Fibroblast of peridontal ligament (primary cell): ENCODE results near the gene NUP210.

Source experiments
- DNase-seq: peaks from one replicate; pipeline ENCODE4 v3.0.0-alpha.2; 2010; ENCODE audit errors: extremely low read depth

Gene NUP210

DNA sequence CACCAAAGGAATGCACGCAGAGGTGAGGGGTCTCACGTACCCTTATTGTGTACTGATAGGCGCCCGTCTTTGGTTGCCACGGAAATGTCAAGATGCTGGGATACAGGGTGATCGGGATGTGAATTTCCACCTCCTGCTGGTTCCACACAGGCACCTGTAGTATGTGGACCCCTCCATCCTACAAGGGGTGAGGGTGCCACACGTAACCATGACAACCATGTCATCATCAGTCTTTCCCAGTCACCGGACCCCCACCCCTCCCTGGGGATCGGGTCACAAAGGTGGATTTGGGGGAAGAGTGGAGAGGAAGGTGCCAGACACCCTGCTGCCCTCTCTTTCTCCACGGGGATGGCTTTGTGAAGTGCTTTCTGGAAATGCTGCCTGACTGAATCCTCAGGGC, 44.7 kb downstream of the NUP210 start:
- no peak for DNase-seq

- no peak for DNase-seq
Observed at GRCh38 chr3:13373975-13374586, 46.0 kb downstream of the NUP210 start.

DNA sequence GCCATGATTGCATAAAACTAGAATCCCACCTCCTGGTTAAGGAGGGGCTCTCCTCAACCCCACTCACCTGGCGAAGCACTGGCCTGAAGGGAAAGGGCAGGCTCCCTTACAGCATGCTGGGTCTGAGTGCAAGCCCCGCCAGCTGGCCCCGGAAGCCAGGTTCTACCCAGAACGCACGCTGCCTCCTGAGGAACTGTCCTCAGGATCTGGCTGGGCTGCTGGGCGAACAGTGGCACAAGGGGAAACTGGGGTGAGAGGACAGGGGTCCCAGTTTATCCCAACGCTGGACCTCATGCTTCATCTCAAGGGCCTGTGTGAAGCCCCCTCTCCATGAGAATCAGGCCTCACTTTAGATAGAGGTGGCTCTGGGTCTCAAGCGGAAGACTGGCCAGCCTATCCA, 47.5 kb downstream of the NUP210 start:
- DNase-seq = no peak

DNA sequence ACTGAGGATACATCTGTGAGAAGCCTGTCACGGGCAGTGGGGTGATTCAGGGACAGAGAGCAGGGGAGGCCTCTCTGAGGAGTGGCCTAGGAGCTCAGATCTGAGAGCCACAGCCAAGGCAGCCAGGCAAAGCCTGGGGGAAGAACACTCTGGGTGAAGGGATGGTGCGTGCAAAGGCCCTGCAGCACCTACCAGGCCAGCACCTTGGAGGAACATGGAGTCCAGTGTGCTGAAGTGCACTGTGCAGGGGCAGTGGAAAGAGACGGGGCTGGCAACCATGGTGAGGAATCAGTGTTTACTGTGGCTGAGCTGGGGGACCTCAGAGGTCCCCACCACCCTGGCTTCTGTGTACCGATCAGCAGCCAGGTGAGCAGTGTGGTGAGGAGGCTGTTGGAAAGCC, 48.0 kb downstream of the NUP210 start:
- no peak for DNase-seq

DNA sequence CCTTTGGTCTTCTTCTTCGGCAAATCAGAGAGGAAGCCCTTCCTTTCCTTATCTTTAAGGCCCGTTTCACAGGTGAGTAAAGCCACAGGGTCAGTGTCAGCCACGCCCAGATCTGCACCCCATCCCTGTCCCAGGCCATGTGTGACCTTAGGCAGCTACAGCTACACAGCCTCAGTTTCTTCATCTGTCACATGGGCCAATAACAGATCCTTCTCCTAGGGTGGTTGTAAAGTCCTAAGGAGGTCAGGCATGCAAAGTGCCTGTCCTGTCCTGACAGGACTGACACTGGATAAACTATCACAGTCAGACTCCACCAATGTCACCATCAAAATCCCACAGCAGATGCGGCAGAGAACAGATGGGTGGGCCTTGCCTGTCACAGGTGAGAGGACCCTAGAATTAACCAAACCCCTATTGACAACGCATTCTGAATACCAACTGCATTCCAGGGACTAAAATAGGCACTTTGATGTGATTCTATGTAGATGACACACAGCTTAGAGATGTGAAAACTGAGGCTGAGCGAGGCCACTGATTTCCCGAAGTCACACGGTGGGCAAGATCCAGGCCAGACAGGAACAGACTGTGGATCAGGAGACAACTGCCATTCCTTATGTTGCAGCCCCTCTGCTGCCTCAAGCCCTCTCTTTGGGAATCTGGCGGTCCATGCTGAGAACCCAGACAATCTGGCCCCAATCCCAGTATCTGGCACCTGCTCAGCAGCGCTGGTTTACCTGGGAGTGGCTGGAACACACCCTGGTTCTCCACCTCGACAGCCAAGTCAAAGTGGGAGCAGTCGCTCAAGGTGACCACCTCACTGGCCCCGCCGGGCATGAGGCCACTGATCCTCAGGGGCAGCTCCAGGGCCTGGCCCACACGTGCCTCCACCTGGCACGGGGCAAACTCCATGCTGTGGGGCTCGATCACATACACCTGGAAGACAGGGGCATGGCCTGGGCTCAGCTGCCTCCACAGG, 48.7 kb downstream of the NUP210 start:
- DNase-seq = no peak

DNA sequence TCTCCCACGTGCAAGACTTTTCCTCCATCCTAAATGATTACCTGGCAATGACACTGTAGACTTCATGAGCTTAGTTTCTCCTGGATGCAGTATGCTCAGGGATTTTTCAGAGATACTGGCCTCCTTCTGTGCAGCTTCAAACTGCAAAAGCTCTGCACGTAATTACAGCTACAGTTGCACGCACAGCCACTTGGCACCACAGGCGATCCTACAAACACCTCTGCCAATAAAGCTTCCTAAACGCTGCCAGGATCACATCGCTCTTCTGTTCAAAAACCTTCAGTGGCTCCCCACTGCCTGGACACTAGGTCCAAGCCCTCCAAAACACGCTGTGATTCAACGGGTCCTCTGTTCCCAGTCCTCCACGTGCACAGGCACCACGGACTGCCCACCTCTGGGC, 49.5 kb downstream of the NUP210 start:
- DNase-seq = no peak

- no peak for DNase-seq
Observed at GRCh38 chr3:13370055-13370454, 50.1 kb downstream of the NUP210 start.

- DNase-seq = no peak
Observed at GRCh38 chr3:13368834-13369233, 51.3 kb downstream of the NUP210 start.

- DNase-seq = no peak
Observed at GRCh38 chr3:13367728-13368127, 52.4 kb downstream of the NUP210 start.

DNA sequence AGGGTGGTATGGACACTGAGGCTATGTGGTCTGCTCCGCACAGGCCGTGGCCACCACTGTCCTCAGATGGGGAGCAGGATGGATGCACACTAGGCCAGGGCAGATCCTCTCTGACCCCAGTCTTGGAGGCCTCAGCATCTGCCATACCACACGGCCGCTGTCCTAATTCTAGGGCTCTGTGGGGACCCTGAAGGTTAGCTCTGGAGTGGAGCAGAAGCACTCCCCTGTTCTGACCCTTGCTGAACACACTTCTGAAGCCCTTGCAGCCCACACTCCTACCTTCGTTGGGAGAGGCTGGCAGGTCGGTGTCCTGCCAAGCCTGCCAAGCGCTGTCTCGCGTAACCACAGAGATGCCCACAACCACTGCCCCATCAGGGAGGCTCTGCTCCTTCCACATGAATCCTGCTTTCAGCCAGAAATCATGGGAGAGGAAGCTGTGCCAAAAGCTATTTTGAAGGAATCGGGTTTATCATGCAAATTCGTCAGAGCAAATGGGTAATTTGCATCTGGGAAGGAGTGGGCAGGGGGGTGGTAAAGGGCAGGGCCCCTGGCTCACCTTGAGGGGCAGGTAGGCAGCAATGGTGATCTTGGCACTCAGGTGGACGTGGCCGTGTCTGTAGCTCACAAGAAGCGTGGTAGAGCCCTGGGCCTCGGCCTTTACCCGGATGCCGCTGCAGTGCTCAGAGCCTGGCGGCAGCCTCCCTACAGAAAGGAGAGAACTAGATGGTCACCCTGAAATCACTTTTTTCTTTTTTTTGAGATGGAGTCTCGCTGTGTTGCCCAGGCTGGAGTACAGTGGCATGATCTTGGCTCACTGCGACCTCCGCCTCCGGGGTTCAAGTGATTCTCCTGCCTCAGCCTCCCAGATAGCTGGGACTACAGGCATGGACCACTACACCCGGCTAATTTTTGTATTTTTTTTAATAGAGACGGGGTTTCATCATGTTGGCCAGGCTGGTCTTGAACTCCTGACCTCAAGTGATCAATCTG, 54.4 kb downstream of the NUP210 start:
- DNase-seq = no peak

- no peak for DNase-seq
Observed at GRCh38 chr3:13364602-13365271, 55.4 kb downstream of the NUP210 start.

- DNase-seq = no peak
Observed at GRCh38 chr3:13362551-13362950, 57.6 kb downstream of the NUP210 start.

GRCh38 chr3:13359916-13360315, 60.2 kb downstream of the NUP210 start:
- DNase-seq = no peak

- DNase-seq = no peak
Observed at GRCh38 chr3:13358643-13359042, 61.5 kb downstream of the NUP210 start.

DNA sequence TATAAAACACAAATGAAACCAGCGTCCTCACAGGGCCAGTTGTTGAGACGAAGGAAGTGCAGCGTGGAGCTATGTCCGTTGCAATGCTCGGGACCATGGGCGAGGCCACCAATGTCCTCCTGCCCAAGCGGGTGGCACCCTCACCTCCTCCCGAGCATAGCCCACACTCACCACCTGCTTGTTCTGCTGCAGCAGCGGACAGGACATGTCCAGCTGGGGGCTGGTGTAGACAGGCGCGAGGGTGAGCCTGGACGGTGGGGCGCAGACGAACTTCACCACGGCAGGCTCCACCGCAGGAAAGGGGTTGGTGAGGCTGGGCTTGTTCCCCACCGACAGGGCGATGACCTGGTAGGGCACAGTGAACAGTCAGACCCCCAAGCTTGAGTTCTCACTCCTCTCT, 62.1 kb downstream of the NUP210 start:
- DNase-seq = no peak

DNA sequence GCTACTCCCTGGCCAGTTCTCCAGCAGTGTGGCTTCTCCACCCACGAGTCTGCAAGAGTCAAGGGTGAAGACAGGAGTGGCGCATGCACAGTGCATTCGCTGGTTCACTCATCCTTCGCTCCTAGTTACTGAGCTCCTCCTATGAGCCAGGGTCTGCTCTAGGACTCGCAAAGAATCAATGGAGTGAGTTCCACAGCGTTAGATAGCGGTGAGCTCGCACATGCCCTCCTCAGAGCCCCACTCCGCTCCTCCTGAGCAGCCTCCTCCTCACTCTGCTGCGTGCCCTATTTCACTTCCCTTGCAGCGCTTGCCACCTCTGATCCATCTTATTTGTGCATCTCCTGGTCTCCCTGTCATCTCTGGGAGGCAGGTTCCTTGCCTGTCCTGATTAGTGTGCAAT, 63.0 kb downstream of the NUP210 start:
- DNase-seq = no peak

DNA sequence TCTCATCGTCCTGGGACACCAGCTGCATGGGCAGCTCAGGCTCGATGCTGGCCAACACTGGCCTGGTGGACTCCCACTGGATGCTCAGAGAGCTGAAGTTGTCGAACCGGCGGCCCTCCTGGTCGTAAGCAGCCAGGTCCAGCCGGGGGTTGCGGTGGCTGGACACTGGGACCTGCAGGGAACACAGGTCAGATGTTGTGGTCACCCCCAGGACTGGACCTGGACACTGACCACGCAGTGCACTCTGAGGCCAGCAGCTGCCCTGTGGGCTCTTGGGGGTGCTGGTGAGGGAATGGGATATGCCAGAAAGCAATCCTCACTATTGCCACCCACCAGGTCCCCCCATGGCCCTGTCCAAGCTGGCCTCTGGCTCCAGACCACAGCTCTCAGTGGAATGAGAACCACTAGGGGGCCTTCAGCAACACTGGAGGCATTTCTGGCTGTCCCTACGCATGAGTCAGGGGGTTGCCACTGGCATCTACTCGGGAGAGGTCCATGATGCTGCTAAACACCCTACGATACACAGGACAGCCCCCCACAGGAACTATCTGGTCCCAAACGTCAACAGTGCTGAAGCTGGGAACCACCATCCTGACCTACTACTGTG, 66.1 kb downstream of the NUP210 start:
- no peak for DNase-seq

DNA sequence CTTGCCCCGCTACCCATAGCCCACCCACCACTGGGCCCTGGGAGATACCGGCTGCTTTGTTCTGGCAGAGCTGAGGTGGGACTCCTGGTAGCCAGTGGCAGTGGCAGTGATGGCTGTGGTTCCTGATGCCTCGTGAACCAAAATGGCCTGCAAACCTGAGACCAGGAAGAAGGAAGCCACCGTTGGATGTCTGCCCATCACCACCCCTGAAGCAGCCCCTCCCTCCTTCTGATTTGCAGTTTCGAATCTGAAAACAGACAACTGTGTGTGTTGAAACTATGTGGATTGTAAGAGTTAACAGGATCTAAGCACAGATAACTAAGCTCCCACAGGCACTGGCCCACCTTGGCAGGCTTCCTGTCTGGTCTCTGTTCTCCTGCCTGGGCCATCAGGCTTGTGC, 66.6 kb downstream of the NUP210 start:
- no peak for DNase-seq

DNA sequence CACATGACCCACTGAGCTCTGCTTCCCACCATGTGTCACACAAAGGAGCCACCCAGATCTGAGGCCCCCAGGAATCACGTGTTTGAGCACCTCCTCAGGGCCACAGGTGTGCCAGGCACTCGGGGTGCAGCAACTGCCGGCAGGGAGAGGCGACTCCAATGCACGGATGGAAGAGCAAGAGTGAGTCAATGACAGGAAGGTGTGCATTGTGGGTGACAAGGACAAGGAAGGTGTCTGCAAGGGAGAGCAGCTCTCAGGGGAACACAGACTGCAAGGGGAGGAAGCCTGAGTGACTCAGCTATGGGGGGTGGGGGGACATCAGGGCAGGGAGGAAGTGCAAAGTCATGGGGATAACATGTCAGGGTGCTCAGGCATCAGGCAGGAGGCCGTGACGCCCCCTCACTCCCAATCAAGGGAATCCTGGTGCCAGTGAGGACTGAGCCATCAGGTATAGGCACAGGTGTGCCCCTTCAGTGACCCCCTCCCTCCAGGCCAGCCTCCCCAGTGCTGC, 67.4 kb downstream of the NUP210 start:
- DNase-seq = no peak

GRCh38 chr3:13349823-13350222, 70.3 kb downstream of the NUP210 start:
- no peak for DNase-seq
